ENCODE data around the gene DHRS13. TPM values are rescaled to one million over a fixed set of nuclear protein-coding genes. Genes with fewer than 3 reads are reported as not detected.
"Not testable (repeated sequence)": the region's sequence is repeated elsewhere in the genome, so short reads cannot be mapped to it uniquely, and the experiment has no call there.

DHRS13 gene
- total and polyA plus RNA-seq, 9 donors, result 2.9 to 5.9 (median 4.2) TPM

GRCh38 chr17:28937044-28937729 lies 34.3 kb upstream of the DHRS13 start:
- Histone ChIP-seq H3K9me3 (replicated peaks; ENCODE audit: control insufficient read depth, low read depth, low read length) (no peaks in the 10 kb centered on the region), H3K36me3 (ENCODE audit: control insufficient read depth, insufficient read depth, low read length) (peaks cover 2% of the 10 kb centered on the region), H3K27me3 (ENCODE audit: control insufficient read depth, insufficient read depth, low read length) (no peaks in the 10 kb centered on the region), H3K27ac (ENCODE audit: low read length) (no peak overlapping the region), H3K4me3 (ENCODE audit: low read length) (no peak overlapping the region), H3K4me1 (ENCODE audit: control insufficient read depth, insufficient read depth, low read length) (peaks cover 8% of the 10 kb centered on the region)
- no CpG with 5 or more reads among the region's 5 CpGs for WGBS (ENCODE audit: insufficient coverage)
- DNase-seq, result no peak

DNA sequence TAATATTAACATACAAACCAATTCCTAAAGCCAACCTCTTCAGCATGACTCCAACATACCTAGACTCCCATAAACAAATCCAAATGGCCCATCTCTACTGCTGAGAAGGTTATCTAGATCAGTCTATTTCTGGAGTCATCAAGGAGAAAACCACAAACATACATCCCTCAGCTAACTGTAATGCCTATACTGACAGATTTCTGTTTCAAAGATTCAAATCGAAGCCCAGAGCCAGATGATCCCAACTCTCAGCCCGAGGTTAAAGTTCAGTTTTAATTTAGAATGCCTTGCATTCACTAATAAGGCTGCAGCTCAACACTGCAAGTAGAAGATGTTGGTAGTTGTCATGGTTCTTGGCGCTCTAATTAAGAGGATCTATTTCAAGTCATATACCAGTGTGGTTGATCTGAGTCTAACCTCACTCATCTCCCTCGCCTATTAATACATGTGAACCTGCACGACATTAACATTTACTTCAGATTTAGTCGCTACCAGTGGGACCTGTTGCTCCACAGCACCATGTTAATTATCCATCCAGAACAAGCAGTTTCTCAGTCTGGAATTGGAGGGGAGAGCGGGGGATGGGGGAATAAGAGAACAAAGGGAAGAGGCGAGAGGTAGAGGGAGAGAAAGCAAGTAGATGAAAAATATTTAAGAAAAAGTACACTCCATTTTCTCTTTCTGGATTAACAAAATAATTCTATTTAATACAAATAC lies 33.0 kb upstream of the DHRS13 start:
- no CpG with 5 or more reads among the region's 8 CpGs for WGBS (ENCODE audit: insufficient coverage)
- Histone ChIP-seq H3K27me3 (ENCODE audit: control insufficient read depth, insufficient read depth, low read length) (no peaks in the 10 kb centered on the region), H3K4me3 (ENCODE audit: low read length) (no peak overlapping the region), H3K9me3 (replicated peaks; ENCODE audit: control insufficient read depth, low read depth, low read length) (no peaks in the 10 kb centered on the region), H3K27ac (ENCODE audit: low read length) (no peak overlapping the region), H3K4me1 (ENCODE audit: control insufficient read depth, insufficient read depth, low read length) (peaks cover 8% of the 10 kb centered on the region), H3K36me3 (ENCODE audit: control insufficient read depth, insufficient read depth, low read length) (no peaks in the 10 kb centered on the region)
- DNase-seq, result no peak

- H3K9me3 ChIP-seq (replicated peaks; ENCODE audit: control insufficient read depth, low read depth, low read length); H3K27me3 ChIP-seq (ENCODE audit: control insufficient read depth, insufficient read depth, low read length); H3K27ac ChIP-seq (ENCODE audit: low read length); H3K4me3 ChIP-seq (ENCODE audit: low read length); DNase-seq; H3K4me1 ChIP-seq (ENCODE audit: control insufficient read depth, insufficient read depth, low read length); H3K36me3 ChIP-seq (ENCODE audit: control insufficient read depth, insufficient read depth, low read length): not testable (repeated sequence)
- 95% methylated on average over 4 of the region's 8 CpGs for WGBS (ENCODE audit: insufficient coverage)
These were observed 31.6 kb upstream of the DHRS13 start for GRCh38 chr17:28934508-28934907.

GRCh38 chr17:28929787-28930186 lies 26.9 kb upstream of the DHRS13 start:
- H3K4me3 ChIP-seq (ENCODE audit: low read length), result no peak overlapping the region
- no peaks in the 10 kb centered on the region for H3K27me3 ChIP-seq (ENCODE audit: control insufficient read depth, insufficient read depth, low read length)
- H3K36me3 ChIP-seq (ENCODE audit: control insufficient read depth, insufficient read depth, low read length), result peaks cover 9% of the 10 kb centered on the region
- H3K9me3 ChIP-seq (replicated peaks; ENCODE audit: control insufficient read depth, low read depth, low read length), result no peaks in the 10 kb centered on the region
- 90% methylated on average over 1 of the region's 2 CpGs for WGBS (ENCODE audit: insufficient coverage)
- H3K4me1 ChIP-seq (ENCODE audit: control insufficient read depth, insufficient read depth, low read length), result no peaks in the 10 kb centered on the region
- DNase-seq, result no peak
- H3K27ac ChIP-seq (ENCODE audit: low read length), result no peak overlapping the region

DNA sequence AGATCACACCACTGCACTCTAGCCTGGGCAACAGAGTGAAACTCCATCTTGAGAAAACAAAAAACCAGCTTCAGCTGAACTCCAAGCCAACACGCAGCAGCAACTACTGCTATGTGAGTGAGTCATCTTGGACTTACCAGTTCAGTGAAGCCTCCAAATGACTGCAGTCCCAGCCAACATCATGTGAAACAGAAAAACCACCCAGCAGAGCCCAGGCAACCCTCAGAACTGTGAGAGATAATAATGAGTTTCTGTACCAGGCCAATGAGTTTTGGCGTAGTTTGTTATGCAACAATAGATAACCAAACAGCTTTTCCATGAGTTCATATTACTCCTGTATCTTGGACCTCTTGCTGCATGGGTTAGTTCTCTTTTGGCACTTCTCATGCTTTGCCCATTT lies 25.2 kb upstream of the DHRS13 start:
- no peak overlapping the region for H3K4me3 ChIP-seq (ENCODE audit: low read length)
- 86% methylated on average over 1 of the region's 2 CpGs for WGBS (ENCODE audit: insufficient coverage)
- no peak overlapping the region for H3K27ac ChIP-seq (ENCODE audit: low read length)
- no peak for DNase-seq
- H3K9me3 ChIP-seq (replicated peaks; ENCODE audit: control insufficient read depth, low read depth, low read length), result no peaks in the 10 kb centered on the region
- no peaks in the 10 kb centered on the region for H3K4me1 ChIP-seq (ENCODE audit: control insufficient read depth, insufficient read depth, low read length)
- peaks cover 16% of the 10 kb centered on the region for H3K36me3 ChIP-seq (ENCODE audit: control insufficient read depth, insufficient read depth, low read length)
- no peaks in the 10 kb centered on the region for H3K27me3 ChIP-seq (ENCODE audit: control insufficient read depth, insufficient read depth, low read length)

DNA sequence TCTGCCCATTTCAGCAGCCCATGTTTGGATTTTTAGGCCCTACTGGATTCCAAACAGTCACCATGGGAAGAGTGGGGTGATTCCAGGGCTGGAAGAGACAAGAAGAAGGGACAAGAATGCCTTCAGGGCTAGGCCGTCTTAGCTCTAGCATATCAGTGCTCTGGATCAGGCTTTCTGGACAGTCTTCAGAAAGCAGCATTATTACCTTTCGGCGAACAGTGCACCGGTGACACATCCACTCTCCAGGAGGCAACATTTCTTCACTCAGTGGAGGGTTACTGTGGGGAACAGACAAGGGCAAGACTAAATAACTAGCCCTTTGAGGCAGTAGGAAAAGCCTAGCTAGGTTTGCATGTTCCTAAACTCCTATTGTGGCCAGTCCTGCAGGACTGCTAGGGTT lies 23.9 kb upstream of the DHRS13 start:
- H3K27ac ChIP-seq (ENCODE audit: low read length), result no peak overlapping the region

GRCh38 chr17:28926366-28926765 lies 23.5 kb upstream of the DHRS13 start:
- Histone ChIP-seq H3K36me3 (ENCODE audit: control insufficient read depth, insufficient read depth, low read length) (peaks cover 28% of the 10 kb centered on the region), H3K27me3 (ENCODE audit: control insufficient read depth, insufficient read depth, low read length) (no peaks in the 10 kb centered on the region), H3K4me3 (ENCODE audit: low read length) (no peak overlapping the region), H3K9me3 (replicated peaks; ENCODE audit: control insufficient read depth, low read depth, low read length) (no peaks in the 10 kb centered on the region), H3K27ac (ENCODE audit: low read length) (no peak overlapping the region), H3K4me1 (ENCODE audit: control insufficient read depth, insufficient read depth, low read length) (no peaks in the 10 kb centered on the region)
- DNase-seq, result no peak
- WGBS (ENCODE audit: insufficient coverage), result no CpG with 5 or more reads among the region's 2 CpGs

More for the DNA sequence above, 23.9 kb upstream of the DHRS13 start:
- no peaks in the 10 kb centered on the region for H3K27me3 ChIP-seq (ENCODE audit: control insufficient read depth, insufficient read depth, low read length)
- WGBS (ENCODE audit: insufficient coverage), result 88% methylated on average over 4 of the region's 4 CpGs
- no peak overlapping the region for H3K4me3 ChIP-seq (ENCODE audit: low read length)
- H3K4me1 ChIP-seq (ENCODE audit: control insufficient read depth, insufficient read depth, low read length), result no peaks in the 10 kb centered on the region
- no peak for DNase-seq
- H3K36me3 ChIP-seq (ENCODE audit: control insufficient read depth, insufficient read depth, low read length), result peaks cover 24% of the 10 kb centered on the region
- no peaks in the 10 kb centered on the region for H3K9me3 ChIP-seq (replicated peaks; ENCODE audit: control insufficient read depth, low read depth, low read length)

DNA sequence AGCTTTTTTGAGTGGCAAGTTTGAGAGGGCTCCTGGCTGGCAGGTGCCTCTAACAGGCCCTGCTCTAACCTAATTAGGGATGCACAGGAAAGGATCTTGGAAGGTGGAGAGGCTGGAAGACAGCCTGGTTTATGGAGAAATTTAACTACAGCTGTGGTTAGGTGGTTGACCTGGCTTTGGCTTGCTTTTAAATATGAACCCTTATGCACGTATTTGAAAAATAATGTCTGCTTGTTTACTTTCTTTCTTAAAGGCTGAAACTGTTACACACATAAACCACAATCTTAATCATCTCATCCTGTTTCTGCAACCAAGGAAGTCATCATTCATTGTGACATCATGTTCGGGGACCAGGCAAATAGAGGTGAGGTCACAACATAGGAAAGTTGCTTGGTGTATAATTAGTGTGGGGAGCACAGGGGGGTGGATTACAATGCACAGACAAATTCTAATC lies 23.1 kb upstream of the DHRS13 start:
- no peak for DNase-seq
- Histone ChIP-seq H3K27ac (ENCODE audit: low read length) (no peak overlapping the region), H3K36me3 (ENCODE audit: control insufficient read depth, insufficient read depth, low read length) (peaks cover 32% of the 10 kb centered on the region), H3K9me3 (replicated peaks; ENCODE audit: control insufficient read depth, low read depth, low read length) (no peaks in the 10 kb centered on the region), H3K4me1 (ENCODE audit: control insufficient read depth, insufficient read depth, low read length) (no peaks in the 10 kb centered on the region), H3K27me3 (ENCODE audit: control insufficient read depth, insufficient read depth, low read length) (no peaks in the 10 kb centered on the region), H3K4me3 (ENCODE audit: low read length) (no peak overlapping the region)
- no CpG with 5 or more reads among the region's 2 CpGs for WGBS (ENCODE audit: insufficient coverage)

- H3K36me3 ChIP-seq (ENCODE audit: control insufficient read depth, insufficient read depth, low read length), result peaks cover 76% of the 10 kb centered on the region
- no peak overlapping the region for H3K4me3 ChIP-seq (ENCODE audit: low read length)
- H3K9me3 ChIP-seq (replicated peaks; ENCODE audit: control insufficient read depth, low read depth, low read length), result no peaks in the 10 kb centered on the region
- no peaks in the 10 kb centered on the region for H3K4me1 ChIP-seq (ENCODE audit: control insufficient read depth, insufficient read depth, low read length)
- H3K27ac ChIP-seq (ENCODE audit: low read length), result no peak overlapping the region
- DNase-seq, result no peak
- H3K27me3 ChIP-seq (ENCODE audit: control insufficient read depth, insufficient read depth, low read length), result no peaks in the 10 kb centered on the region
These were observed 17.3 kb upstream of the DHRS13 start for GRCh38 chr17:28920201-28920600.

DNA sequence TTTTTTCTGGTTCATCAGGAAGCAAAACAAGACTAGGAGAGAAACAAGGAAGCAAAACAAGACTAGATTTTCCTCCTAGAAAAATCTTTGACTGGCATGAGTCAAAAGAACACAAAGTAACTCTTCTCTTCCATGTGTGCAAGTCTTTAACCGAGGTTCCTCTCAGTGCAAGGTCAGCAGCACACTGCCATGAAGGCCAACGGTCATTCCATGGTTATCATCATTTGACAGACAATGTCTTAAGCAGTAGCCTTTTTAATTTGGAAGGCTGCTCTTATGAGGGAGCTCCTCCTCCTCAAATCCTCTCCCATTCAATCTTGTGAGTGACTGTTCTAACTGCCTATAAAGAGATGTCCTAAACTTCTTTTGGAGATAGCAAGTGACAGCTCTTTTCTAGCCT lies 15.4 kb upstream of the DHRS13 start:
- no peak overlapping the region for H3K27ac ChIP-seq (ENCODE audit: low read length)
- H3K4me1 ChIP-seq (ENCODE audit: control insufficient read depth, insufficient read depth, low read length), result no peaks in the 10 kb centered on the region
- H3K27me3 ChIP-seq (ENCODE audit: control insufficient read depth, insufficient read depth, low read length), result no peaks in the 10 kb centered on the region
- H3K9me3 ChIP-seq (replicated peaks; ENCODE audit: control insufficient read depth, low read depth, low read length), result no peaks in the 10 kb centered on the region
- DNase-seq, result no peak
- H3K4me3 ChIP-seq (ENCODE audit: low read length), result no peak overlapping the region
- WGBS (ENCODE audit: insufficient coverage), result no CpG with 5 or more reads among the region's 2 CpGs
- H3K36me3 ChIP-seq (ENCODE audit: control insufficient read depth, insufficient read depth, low read length), result peaks cover 83% of the 10 kb centered on the region
